ENCODE measurements around the gene METAP1D.

- TF ChIP-seq CTCF (IDR thresholded peaks at IDR 0.05) (no peak), POLR2A (IDR thresholded peaks at IDR 0.05) (no peak), EP300 (IDR thresholded peaks at IDR 0.05) (no peak)
Measured at GRCh38 chr2:172129404-172129803, 129.7 kb downstream of the METAP1D start.
